DOHH2 (cell line): ENCODE results near the gene ZBTB9.

Experiments
- EZH2phosphoT487 ChIP-seq: fragments of 200-600 bp; sonication (generic); IDR thresholded peaks from 2 replicates; pipeline ENCODE4 v1.6.1; 2017; ENCODE audit warnings: borderline replicate concordance, mild to moderate bottlenecking, antibody characterized with exemption, low read length, moderate library complexity, mixed read lengths
- TF ChIP-seq, protein P1 (sequence below): fragments of 200-600 bp; sonication (generic); IDR thresholded peaks from one replicate; pipeline ENCODE4 v1.5.1; 2014; ENCODE audit warnings: antibody characterized with exemption, mild to moderate bottlenecking, low read depth, low read length; ENCODE audit not compliant: poor library complexity, severe bottlenecking

- TF ChIP-seq, protein P1, sequence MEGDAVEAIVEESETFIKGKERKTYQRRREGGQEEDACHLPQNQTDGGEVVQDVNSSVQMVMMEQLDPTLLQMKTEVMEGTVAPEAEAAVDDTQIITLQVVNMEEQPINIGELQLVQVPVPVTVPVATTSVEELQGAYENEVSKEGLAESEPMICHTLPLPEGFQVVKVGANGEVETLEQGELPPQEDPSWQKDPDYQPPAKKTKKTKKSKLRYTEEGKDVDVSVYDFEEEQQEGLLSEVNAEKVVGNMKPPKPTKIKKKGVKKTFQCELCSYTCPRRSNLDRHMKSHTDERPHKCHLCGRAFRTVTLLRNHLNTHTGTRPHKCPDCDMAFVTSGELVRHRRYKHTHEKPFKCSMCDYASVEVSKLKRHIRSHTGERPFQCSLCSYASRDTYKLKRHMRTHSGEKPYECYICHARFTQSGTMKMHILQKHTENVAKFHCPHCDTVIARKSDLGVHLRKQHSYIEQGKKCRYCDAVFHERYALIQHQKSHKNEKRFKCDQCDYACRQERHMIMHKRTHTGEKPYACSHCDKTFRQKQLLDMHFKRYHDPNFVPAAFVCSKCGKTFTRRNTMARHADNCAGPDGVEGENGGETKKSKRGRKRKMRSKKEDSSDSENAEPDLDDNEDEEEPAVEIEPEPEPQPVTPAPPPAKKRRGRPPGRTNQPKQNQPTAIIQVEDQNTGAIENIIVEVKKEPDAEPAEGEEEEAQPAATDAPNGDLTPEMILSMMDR, result no peak
- no peak for TF ChIP-seq EZH2phosphoT487
These were observed 14.3 kb upstream of the ZBTB9 start for GRCh38 chr6:33439956-33440648.
